Nasal cavity respiratory epithelium epithelial cell of viscerocranial mucosa (primary cell): ENCODE results near the gene CCDC106. TPM values are rescaled to one million over a fixed set of nuclear protein-coding genes. Genes with fewer than 3 reads are reported as not detected.

Experiments
- total RNA-seq: library from RNA; depleted of rRNA; stranded (reverse); fragments of >200 nt; gene quantifications from 2 replicates; pipeline ENCODE4 v1.2.3, GENCODE V29; 2014

CCDC106 gene
- 3.1 and 6.5 TPM in 2 replicates for total RNA-seq

DNA sequence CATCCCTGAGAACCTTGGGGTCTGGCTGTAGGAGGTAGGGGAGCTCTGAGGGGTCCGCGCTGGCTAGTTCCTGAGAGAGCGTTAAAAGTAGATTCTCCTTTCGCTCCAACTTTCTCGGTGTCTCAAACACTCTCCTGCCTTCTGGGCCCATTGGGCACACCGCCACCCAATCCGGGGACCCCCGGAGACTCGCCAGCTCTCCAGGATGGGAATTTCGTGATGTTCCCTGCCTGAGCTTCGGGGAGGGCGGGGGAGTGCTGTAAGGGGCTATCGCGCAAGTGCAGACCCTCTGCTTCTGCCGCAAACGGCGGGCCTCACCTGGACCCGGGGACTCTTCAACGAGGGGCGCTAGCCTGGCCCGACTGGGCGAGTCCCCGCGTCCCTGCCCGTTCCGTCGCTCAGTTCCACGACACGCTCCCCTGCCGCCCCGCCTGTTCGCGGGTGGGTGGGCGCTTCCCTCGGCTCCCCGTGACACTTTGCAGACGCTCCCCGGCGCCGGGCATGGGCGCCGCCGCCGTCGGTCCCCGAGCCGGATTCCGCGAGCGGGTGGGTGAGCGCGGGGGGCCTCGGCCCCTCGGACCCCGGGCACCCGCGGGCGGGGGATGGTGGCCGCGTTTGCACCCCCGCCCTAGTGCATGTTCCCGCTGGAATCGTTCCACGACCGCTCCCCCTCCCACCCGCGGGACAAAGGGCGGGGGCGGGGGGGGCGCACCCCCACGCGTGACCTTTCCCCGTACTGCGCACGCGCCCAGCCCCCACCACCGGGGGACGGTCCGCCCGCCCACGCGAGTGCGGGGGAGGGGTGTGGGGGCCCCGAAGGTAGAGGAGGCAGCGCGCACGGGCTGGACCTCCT lies at the start of gene CCDC106:
Gene CCDC106 (plus strand): TSS at position 481 of the 853 bp plus-strand sequence. CDS start 835 bp downstream, outside the sequence.

DNA sequence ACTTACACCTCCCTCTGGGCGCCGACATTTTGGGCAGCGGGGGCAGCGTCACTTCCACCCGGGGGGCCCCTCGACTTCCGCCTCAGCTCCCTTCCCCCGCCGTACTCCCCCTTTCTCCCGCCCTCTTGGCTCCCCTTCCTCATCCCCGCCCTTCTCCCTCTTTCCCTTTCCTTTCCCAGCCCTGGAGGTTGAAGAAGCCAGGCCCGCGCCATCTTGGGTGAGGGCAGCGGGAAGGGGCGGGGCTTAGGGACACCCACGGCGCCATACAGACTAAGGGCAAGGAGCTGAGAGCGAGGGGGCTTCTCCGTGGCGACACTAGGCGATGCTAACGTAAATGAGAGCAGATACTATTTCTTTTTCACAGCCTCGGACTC lies 48.6 kb upstream of the CCDC106 start, which contains the start of gene FIZ1:
Gene FIZ1 (minus strand): TSS at position 50 of the 374 bp plus-strand sequence. CDS start 1,652 bp downstream, outside the sequence.

DNA sequence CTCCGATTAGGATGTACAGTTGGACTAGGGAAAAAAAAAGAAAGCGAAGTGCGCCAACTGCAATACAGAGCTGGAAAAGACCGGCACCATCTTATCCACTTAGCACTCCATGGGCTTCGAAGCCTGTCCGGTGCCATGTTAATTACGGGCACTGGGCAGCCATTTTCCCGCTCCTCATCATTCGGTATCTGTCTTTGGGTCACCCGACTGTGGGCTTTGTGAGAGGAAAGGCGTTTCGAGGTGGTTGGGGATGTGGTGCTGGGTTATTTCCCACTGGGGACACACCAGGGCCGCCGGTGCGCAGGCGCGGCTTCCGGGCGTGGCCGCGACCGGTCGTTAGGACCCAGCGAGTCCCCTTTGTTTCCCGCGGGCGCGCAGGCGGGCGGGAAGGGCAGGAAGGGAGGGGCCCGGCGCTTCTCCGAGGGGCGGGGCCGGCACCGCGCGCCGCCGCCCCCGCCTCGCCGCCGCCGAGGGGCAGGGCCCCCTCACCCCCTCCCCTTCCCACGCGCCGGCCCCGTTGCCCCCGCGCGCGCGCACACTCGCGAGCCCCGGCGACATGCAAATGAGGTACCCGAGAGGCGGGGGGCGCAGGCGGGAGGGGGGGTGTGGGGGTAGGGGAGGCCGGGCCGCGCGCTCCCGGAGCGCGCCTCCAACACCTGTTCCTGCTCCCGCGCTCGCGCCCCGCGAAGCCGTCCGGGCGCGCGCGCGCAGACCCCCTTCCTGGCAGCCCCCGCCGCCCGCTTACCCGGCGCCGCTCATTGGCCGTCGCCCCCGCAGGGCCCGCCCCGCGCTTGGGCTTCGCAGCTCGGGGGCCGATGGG lies 48.0 kb upstream of the CCDC106 start, which contains the start of gene ZNF524:
Gene ZNF524 (plus strand): TSS at position 447 of the 820 bp plus-strand sequence. CDS start 1,825 bp downstream, outside the sequence.

DNA sequence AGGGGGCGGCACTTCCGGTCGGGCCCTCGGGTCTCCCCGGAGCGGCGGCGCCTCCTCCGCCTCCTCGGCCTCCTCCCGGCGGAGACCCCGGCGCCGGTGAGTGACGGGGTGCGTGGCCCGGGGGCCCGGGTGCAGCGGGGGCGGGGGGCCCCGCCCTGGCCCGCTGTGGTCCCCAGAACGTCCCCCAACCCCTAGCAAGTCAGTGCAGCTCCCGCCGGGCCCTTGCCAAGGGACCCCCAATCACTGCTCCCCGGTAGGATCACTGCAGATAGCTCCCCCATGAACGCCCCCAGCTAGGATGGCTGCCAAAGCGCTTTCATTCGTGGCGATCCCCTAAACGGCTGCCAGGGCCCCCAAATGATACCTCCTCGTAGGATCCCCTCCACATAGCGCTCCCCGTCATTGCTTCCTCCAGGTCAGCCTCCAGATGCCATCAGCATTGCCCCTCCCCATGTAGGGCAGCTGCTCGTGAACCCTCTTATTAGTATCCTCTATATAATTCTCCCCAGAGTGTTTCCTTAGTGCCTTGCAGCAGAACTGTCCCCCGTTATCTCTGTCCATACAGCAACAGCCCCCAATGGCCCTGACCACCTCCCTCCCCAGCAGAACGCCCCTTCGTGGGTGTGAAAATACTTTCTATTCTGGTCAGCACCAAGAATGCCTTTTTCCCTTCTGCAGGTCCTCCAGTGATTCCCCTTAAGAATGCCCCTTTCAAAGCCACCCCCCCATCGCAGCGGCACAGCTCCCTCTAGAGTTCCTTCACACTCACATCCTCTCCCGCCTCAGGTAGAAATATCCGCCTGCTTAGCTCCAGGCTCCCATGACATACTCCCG lies 42.2 kb upstream of the CCDC106 start, which contains the start of gene ZNF865:
Gene ZNF865 (plus strand): TSS at position 11 of the 834 bp plus-strand sequence. CDS start 7,972 bp downstream, outside the sequence.

DNA sequence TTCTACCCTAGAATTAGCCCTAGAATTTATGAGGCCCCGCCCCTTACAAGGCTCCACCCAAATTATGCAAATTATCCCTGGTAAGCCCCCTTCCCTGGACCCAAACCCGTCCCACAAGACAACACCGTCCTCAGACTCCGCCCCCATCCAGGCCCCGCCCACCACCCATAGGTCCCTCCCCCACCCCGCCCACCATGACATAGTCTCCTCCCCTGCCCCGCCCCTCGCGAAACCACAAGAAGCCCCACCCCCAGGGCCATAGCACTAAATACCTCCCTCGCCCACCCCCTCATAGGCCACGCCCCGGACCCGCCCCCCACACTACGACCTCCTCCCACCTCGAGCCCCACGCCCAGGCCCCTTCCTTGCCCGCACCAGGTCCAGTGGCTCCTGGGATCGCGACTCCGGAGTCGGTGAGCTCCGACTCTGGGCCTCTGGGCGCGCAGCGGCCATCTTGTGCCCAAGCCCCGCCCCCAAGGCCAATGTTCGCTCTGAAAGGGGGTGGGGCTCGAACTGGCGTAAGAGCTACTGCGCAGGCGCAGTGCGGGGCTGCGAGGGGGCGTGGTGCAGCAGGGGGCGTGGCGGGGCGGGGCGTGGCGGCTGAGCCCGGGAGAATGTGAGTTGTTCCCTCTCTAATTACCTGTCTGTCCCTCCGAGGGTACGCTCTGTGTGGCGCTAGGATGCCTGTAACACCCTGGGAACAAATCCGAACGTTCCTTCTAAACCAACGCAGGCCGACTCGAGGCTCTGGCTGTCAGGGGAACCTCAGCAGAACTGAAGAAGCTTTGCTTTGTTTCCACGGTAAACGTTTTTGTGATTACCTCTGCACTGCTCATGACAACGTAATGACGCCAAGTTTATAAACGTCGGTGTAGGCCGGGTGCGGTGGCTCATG lies 23.7 kb upstream of the CCDC106 start, which contains the start of gene ZNF784:
Gene ZNF784 (minus strand): TSS at position 458 of the 895 bp plus-strand sequence. CDS start 5 bp downstream, at position 453.

DNA sequence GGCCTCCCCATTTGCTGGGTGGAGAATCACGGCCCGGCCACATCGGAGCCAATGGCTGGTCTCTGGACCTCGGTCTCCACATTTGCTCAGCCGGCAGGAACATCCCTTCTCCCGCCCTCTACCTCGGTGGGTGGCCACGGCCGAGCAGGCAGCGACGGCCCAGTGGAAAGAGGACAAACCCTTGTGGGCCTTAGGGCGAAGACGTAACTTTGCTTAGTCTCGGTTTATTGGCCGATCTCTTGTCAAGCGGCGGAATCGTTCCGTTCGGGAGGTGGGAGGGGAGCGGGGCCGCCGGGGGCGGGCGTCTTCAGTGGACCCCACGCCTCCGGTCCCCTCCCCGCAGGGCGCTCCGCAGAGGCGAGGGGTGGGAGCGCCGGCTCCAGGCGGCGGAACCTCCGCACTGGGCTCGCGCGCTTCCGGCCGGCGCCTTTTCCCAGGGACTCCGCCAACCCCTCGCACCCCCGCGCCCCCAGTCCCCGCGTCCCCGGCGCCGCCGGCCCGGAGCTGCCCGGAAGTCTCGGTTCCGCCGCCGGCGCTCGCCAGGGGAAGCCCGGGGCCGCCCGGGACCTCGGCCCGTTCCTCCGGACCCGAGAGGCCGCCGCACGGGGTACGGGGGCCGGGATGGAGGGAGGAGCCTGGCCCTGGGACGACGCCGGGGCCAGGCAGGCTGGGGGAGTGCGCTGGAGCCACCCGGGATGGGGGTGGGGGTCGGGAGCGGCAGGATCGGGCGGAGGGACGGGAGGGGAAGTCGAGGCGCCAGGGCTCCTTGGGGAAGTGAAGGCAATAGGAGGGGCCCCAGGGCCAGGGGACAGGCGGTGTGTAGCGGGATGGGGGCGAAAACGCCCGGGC lies 7.2 kb upstream of the CCDC106 start, which contains the start of gene ZNF580:
Gene ZNF580 (plus strand): TSS at position 426 of the 849 bp plus-strand sequence. CDS start 1,507 bp downstream, outside the sequence.

DNA sequence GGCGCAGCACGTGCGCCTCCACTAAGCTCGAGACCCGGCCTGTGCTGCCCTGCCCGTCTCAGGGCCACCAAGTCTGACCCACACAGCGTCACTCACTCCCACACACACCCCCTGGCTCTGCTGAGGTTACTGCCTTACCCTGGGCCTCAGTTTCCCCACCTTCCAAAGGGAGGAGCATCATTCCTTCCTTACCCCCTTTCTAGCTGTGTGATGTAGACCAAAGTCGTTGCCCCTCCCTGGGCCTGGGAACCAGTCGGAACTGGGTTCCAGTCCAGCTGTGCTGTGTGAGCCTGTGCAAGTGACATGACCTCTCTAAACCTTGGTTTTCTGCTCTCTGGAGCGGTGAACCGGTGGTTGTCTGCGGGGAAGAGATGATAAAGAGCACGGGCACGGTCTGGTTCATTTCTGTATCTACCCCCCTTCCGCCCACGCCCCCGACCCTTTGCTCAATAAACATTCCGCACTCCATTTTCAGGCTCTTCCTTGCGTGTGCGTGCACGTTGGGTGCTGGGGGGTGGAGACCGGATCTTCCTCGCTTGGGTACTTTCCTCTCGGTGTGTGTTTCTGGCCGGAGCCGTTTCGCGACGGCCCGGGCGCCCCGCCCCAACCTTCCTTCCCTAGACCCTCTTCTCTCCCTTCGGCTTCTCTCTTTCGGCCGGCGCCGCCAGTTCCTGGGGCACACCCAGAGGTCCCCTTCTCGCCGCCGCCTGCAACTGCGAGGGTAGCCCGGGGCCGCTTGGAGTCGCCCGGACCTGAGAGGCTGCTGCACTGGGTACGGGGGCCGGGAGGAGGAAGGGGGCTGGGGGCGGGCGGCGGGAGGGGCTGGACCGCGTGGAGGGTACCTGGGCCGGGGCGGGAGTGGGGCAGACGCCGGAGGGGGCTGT lies 4.8 kb upstream of the CCDC106 start, which contains the start of gene ZNF581:
Gene ZNF581 (plus strand): TSS at position 647 of the 884 bp plus-strand sequence. CDS start 923 bp downstream, outside the sequence.

DNA sequence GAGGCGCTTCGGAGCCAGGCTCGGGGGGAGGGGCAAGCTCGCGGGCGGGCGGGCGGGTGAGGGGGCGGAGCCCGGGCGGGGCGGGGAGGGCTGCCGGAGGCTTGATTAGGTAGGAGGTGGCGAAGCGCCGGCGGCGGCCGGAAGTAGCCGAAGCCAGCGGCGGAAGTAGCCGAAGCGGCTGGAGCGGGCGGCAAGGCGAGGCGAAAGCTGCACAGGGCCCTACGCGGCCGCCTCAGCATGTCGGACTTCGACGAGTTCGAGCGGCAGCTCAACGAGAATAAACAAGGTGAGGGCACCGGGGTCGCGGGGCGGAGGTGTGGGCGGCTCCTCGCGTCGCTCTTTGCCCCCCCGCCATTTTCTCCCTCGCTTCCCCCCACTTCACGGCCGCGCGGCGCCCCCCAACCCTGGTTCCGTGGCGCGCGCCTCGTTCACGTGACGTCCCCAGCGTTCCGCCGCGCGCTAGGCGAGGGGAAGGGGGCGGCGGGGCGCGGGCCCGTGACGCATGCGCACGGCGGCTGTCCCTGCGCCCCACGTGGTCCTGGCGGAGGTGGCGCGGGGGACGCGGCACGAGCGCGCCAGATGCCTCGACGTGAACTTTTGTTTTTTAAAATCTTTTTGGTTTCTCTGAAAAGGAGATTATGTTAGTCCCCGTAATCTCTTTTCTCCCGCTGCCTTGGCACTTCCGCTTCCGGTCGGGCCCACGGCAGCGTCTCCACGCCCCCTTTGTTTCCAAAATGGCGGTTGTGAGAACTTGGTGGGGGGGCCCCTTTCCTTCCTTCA lies 7.0 kb downstream of the CCDC106 start, which contains the start of gene U2AF2:
Gene U2AF2 (plus strand): TSS at position 168 of the 780 bp plus-strand sequence. CDS start 70 bp downstream, at position 238.

DNA sequence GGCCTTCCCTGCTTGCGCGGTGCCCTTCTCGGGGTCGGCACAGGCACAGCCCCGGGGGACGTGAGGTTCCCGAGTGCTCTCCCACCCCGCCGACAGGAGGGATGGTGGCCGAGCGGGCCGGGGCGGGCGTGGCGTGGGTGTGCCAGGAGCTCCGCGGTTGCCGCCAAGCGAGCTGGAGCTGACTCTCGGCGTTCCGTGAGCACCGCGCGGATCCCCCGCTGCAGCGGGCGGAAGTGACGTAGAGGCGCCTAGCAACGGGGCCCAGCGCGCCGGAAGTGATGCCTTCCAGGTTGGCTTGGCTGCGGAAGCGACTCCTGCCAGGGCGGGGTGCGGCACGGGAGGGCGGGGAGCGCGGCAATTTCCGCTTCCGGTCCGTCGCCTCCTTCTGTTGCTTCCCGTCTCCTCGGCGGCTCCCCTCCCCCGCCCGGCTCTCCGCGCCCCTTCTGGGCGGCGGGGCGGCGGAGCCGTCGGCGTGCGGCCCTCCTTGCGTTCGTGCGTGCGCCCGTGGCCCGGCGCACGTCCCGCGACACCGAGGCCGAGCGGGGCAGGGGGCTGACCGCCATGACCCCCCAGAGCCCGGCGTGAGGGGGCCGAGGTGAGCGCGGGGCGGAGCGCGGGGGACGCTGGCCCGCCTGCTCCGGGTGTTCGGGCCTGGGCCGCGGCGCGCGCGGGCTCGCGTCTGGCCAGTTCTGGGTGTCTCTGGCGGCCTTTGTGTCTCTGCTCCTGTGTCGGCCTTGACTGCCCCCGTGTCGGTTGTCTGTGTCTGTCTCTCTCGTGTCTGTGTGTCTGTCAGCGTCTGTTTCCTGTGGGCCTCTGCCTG lies 27.0 kb downstream of the CCDC106 start, which contains the start of gene EPN1:
Gene EPN1 (plus strand): TSS at position 386 of the 820 bp plus-strand sequence. CDS start 3,402 bp downstream, outside the sequence.

Other genes with a start within 250 kb of the CCDC106 start
- gene UBE2S, start 240.4 kb upstream of the CCDC106 start, total RNA-seq: 26.8 and 37.9 TPM in 2 replicates
- not detected in 2 replicates for gene SHISA7, start 204.9 kb upstream of the CCDC106 start, total RNA-seq
- 34.8 and 39.6 TPM in 2 replicates for gene ISOC2, start 186.6 kb upstream of the CCDC106 start, total RNA-seq
- not detected in 2 replicates for gene C19orf85, start 183.5 kb upstream of the CCDC106 start, total RNA-seq
- gene ZNF628, start 171.6 kb upstream of the CCDC106 start, total RNA-seq: 1.4 and 4.4 TPM in 2 replicates
- 2.1 and 2.7 TPM in 2 replicates for gene NAT14, start 163.0 kb upstream of the CCDC106 start, total RNA-seq
- 0.36 TPM in 1 of 2 replicates, not detected in the other for gene SSC5D, start 159.8 kb upstream of the CCDC106 start, total RNA-seq
- not detected in 2 replicates for gene SBK2, start 111.1 kb upstream of the CCDC106 start, total RNA-seq
- gene SBK3, start 102.7 kb upstream of the CCDC106 start, total RNA-seq: not detected in 2 replicates
- gene ZNF579, start 67.4 kb upstream of the CCDC106 start, total RNA-seq: 2.4 and 6.7 TPM in 2 replicates
- gene FIZ1, start 48.7 kb upstream of the CCDC106 start, total RNA-seq: 4.8 and 5.4 TPM in 2 replicates
- gene ZNF524, start 47.9 kb upstream of the CCDC106 start, total RNA-seq: 14.8 and 16.1 TPM in 2 replicates
- 0.68 and 4.1 TPM in 2 replicates for gene ZNF865, start 42.6 kb upstream of the CCDC106 start, total RNA-seq
- 4.1 and 5.1 TPM in 2 replicates for gene ZNF784, start 23.6 kb upstream of the CCDC106 start, total RNA-seq
- gene ZNF580, start 7.2 kb upstream of the CCDC106 start, total RNA-seq: 3.1 and 4.6 TPM in 2 replicates
- gene ZNF581, start 4.6 kb upstream of the CCDC106 start, total RNA-seq: 14.4 and 16.8 TPM in 2 replicates
- gene U2AF2, start 6.8 kb downstream of the CCDC106 start, total RNA-seq: 121 and 156 TPM in 2 replicates
- 21.5 and 192 TPM in 2 replicates for gene EPN1, start 27.0 kb downstream of the CCDC106 start, total RNA-seq
- gene NLRP9, start 90.2 kb downstream of the CCDC106 start, total RNA-seq: not detected in 2 replicates
- gene RFPL4A, start 110.9 kb downstream of the CCDC106 start, total RNA-seq: not detected in 2 replicates
- gene RFPL4AL1, start 120.9 kb downstream of the CCDC106 start, total RNA-seq: not detected in 2 replicates
- not detected in 2 replicates for gene NLRP11, start 183.8 kb downstream of the CCDC106 start, total RNA-seq
- gene NLRP4, start 188.3 kb downstream of the CCDC106 start, total RNA-seq: not detected in 2 replicates